HepG2 (cell line): ENCODE results near the gene CAMK4. TPM values are rescaled to one million over a fixed set of nuclear protein-coding genes. Genes with fewer than 3 reads are reported as not detected.

ENCODE experiments used
- ATAC-seq: fragments of 200-7000 bp; cut with Tn5 transposase; 3 replicates; pipeline ENCODE4 v1.9.1; 2020; ENCODE audit warnings: mild to moderate bottlenecking, moderate library complexity
- BruUV-seq: library from RNA; stranded (reverse); fragments of 400-500 nt; replicated peaks from 2 replicates; lab custom pipeline; 2021; lab: Mats Ljungman, UMichigan
- CTCF ChIA-PET: fragments of 300-600 bp; formaldehyde crosslinking; extraction: SDS; loops from one replicate; lab custom pipeline; 2021; ENCODE audit warnings: low total read pairs, inconsistent platforms, low intra/inter-chr PET ratio; lab: Yijun Ruan, JAX
- POLR2A ChIA-PET: fragments of 350-600 bp; sonication (Branson Sonifier 250); formaldehyde crosslinking; loops from one replicate; lab custom pipeline; 2020; ENCODE audit warnings: antibody characterized with exemption, inconsistent platforms; lab: Yijun Ruan, JAX
- DNase-seq: peaks from one replicate; pipeline ENCODE4 v3.0.0-alpha.2; 2015; ENCODE audit warnings: low spot score
- FAIRE-seq: peaks from 3 replicates; lab custom pipeline; 2011; peaks lifted over from hg19 to GRCh38; lab: Jason Lieb, UNC
- H2AFZ ChIP-seq: one replicate; pipeline ENCODE4 v1.6.1; 2011; ENCODE audit warnings: low read length, inconsistent platforms
- H3K27ac ChIP-seq: fragments of 300-600 bp; 3 replicates; pipeline ENCODE4 v1.8.0; 2011; ENCODE audit warnings: mixed run types, mild to moderate bottlenecking, mixed read lengths, low read length, inconsistent platforms; ENCODE audit not compliant: insufficient read depth; ENCODE audit errors: extremely low read length
- H3K27me3 ChIP-seq, 2 experiments: fragments of 200-600 bp in 1 of 2; 2 replicates in 1 of 2; 3 replicates in 1 of 2; pipeline versions ENCODE4 v1.6.0 to v1.8.0; 2011; ENCODE audit warnings: low read length in 2 of 2, mild to moderate bottlenecking in 2 of 2, moderate library complexity in 2 of 2, inconsistent platforms in 1 of 2; ENCODE audit not compliant: insufficient read depth in 2 of 2, control insufficient read depth in 1 of 2
- H3K36me3 ChIP-seq, 2 experiments: fragments of 200-600 bp in 1 of 2; replicated peaks in 1 of 2; 2 replicates in 1 of 2; 3 replicates in 1 of 2; pipeline versions ENCODE4 v1.5.1 to v1.8.0; 2011; ENCODE audit warnings: low read length in 2 of 2, inconsistent platforms in 1 of 2; ENCODE audit not compliant: insufficient read depth in 2 of 2, control insufficient read depth in 1 of 2
- H3K4me1 ChIP-seq: 2 replicates; pipeline ENCODE4 v1.5.1; 2012; ENCODE audit warnings: low read length, inconsistent platforms; ENCODE audit not compliant: insufficient read depth
- H3K4me2 ChIP-seq: 2 replicates; pipeline ENCODE4 v1.6.0; 2011; ENCODE audit warnings: low read depth, low read length, inconsistent platforms
- H3K4me3 ChIP-seq, 3 experiments: fragments of 200-600 bp in 1 of 3; sonication (generic), shearing (Covaris generic) in 1 of 3; replicated peaks in 1 of 3; 2 replicates each; pipeline ENCODE4 v1.5.1; 2011 to 2016; ENCODE audit warnings: low read length in 3 of 3, inconsistent platforms in 2 of 3, low read depth in 2 of 3, mild to moderate bottlenecking in 2 of 3, control low read depth in 1 of 3, mixed read lengths in 1 of 3; ENCODE audit not compliant: insufficient read depth in 1 of 3
- H3K79me2 ChIP-seq: one replicate; pipeline ENCODE4 v1.6.1; 2011; ENCODE audit warnings: low read length, inconsistent platforms; ENCODE audit not compliant: insufficient read depth
- H3K9ac ChIP-seq: 2 replicates; pipeline ENCODE4 v1.6.0; 2011; ENCODE audit warnings: mild to moderate bottlenecking, low read depth, low read length, inconsistent platforms; ENCODE audit not compliant: insufficient read depth
- H3K9me3 ChIP-seq: 2 replicates; pipeline ENCODE4 v1.5.1; 2012; ENCODE audit warnings: mild to moderate bottlenecking, low read length
- H4K20me1 ChIP-seq: 2 replicates; pipeline ENCODE4 v1.6.0; 2011; ENCODE audit warnings: inconsistent platforms, mild to moderate bottlenecking, low read length, moderate library complexity; ENCODE audit not compliant: insufficient read depth
- GATA4 ChIP-seq: sonication (generic); IDR thresholded peaks from 2 replicates; pipeline ENCODE4 v1.6.1; 2016; ENCODE audit warnings: antibody characterized with exemption, low read depth, borderline replicate concordance
- MBNL3 ChIP-seq: fragments of 250-450 bp; sonication (Bioruptor Pico); conservative IDR thresholded peaks from 2 replicates; pipeline ENCODE4 v1.8.0; 2022; ENCODE audit warnings: mild to moderate bottlenecking, inconsistent platforms
- MED13 ChIP-seq: sonication (generic); formaldehyde crosslinking; IDR thresholded peaks from 2 replicates; pipeline ENCODE4 v1.5.0; 2020; ENCODE audit warnings: missing genetic modification reagents
- PAX8 ChIP-seq: sonication (generic); formaldehyde crosslinking; IDR thresholded peaks from 2 replicates; pipeline ENCODE4 v1.8.0; 2022; ENCODE audit warnings: mild to moderate bottlenecking, missing genetic modification reagents, borderline replicate concordance
- RAD51 ChIP-seq: fragments of 450-650 bp; IDR thresholded peaks from 2 replicates; pipeline ENCODE4 v1.6.1; 2016; ENCODE audit warnings: borderline replicate concordance
- TCF12 ChIP-seq, 2 experiments: fragments of 450-650 bp in 1 of 2; sonication (generic) in 1 of 2; formaldehyde crosslinking in 1 of 2; IDR thresholded peaks; 2 replicates each; pipeline versions ENCODE4 v1.6.1 to v1.8.0; 2017 to 2022; ENCODE audit warnings: antibody characterized with exemption in 1 of 2, mild to moderate bottlenecking in 1 of 2, missing genetic modification reagents in 1 of 2, moderate library complexity in 1 of 2
- THAP11 ChIP-seq: IDR thresholded peaks from 2 replicates; pipeline ENCODE4 v1.6.1; 2016; ENCODE audit warnings: missing biosample characterization, missing genetic modification reagents
- THYN1 ChIP-seq: sonication (generic); formaldehyde crosslinking; IDR thresholded peaks from 2 replicates; pipeline ENCODE4 v1.8.1; 2023; ENCODE audit warnings: low read depth, mild to moderate bottlenecking, moderate library complexity, missing genetic modification reagents, borderline replicate concordance
- TMF1 ChIP-seq: sonication (generic); formaldehyde crosslinking; IDR thresholded peaks from 2 replicates; pipeline ENCODE4 v1.8.1; 2022; ENCODE audit warnings: low read depth, missing genetic modification reagents
- WIZ ChIP-seq: sonication (generic); formaldehyde crosslinking; IDR thresholded peaks from 2 replicates; pipeline ENCODE4 v1.5.1; 2020; ENCODE audit warnings: mild to moderate bottlenecking, missing genetic modification reagents
- ZNF235 ChIP-seq: sonication (generic); formaldehyde crosslinking; IDR thresholded peaks from 2 replicates; pipeline ENCODE4 v1.8.1; 2023; ENCODE audit warnings: mild to moderate bottlenecking, missing genetic modification reagents, borderline replicate concordance
- ZNF570 ChIP-seq: sonication (generic); formaldehyde crosslinking; IDR thresholded peaks from 2 replicates; pipeline ENCODE4 v1.4.0; 2020; ENCODE audit warnings: mild to moderate bottlenecking, missing genetic modification reagents, borderline replicate concordance
- WGBS: methylation state at CpG from one replicate; pipeline ENCODE4 v1.1.6; 2017; ENCODE audit warnings: low lambda C conversion rate; 5-methylcytosine and 5-hydroxymethylcytosine counted together
- in situ Hi-C: cut with HindIII; loops from 2 replicates; pipeline ENCODE4 v1.10.0; 2017; ENCODE audit warnings: low pct_unique_long_range_greater_than_20kb; ENCODE audit not compliant: extremely low pct_ligation_motif_present
- intact Hi-C: fragments of 100-400 bp; cut with micrococcal nuclease; formaldehyde crosslinking; loops from one replicate; pipeline ENCODE4 v1.10.0; 2022; ENCODE audit not compliant: unreplicated experiment
- polyA plus RNA-seq, 8 experiments: library from polyadenylated mRNA; depleted of rRNA in 3 of 8; stranded (reverse) in 7 of 8; unstranded in 1 of 8; fragments of >200 nt; fragmentation: Illumina TruSeq in 4 of 8; extraction: Trizol in 4 of 8; gene quantifications; 2 replicates each; pipeline versions ENCODE4 v1.2.1 to v1.2.3, GENCODE V29; 2011 to 2016; ENCODE audit warnings: low read depth in 4 of 8, missing spikeins in 1 of 8, mixed read lengths in 1 of 8; ENCODE audit not compliant: insufficient read depth in 1 of 8
- total RNA-seq, 5 experiments: library from RNA; depleted of rRNA; stranded (reverse); fragments of >200 nt; fragmentation: Illumina TruSeq; extraction: Trizol; gene quantifications; 2 replicates each; pipeline ENCODE4 v1.2.3, GENCODE V29; 2016; ENCODE audit warnings: low read depth in 1 of 5
- TF ChIP-seq, protein P1 (sequence below): sonication (generic); formaldehyde crosslinking; conservative IDR thresholded peaks from 2 replicates; pipeline ENCODE4 v1.4.0; 2020; ENCODE audit warnings: missing genetic modification reagents
- TF ChIP-seq, protein P2 (sequence below): sonication (generic); formaldehyde crosslinking; IDR thresholded peaks from 2 replicates; pipeline ENCODE4 v1.9.0; 2021; ENCODE audit warnings: missing genetic modification reagents, mild to moderate bottlenecking, borderline replicate concordance
- TF ChIP-seq, protein P3 (sequence below): sonication (generic); formaldehyde crosslinking; IDR thresholded peaks from 2 replicates; pipeline ENCODE4 v1.8.1; 2023; ENCODE audit warnings: mild to moderate bottlenecking, missing genetic modification reagents

CAMK4 gene
- total and polyA plus RNA-seq, 2 of the 13 experiments (the other 11 are each of a cell fraction or from before 2014, with no cell fraction given): not detected

GRCh38 chr5:111280282-111280951, 56.2 kb downstream of the CAMK4 start:
- DNase-seq (no peak), ATAC-seq (no peak), FAIRE-seq (no peak)
- Histone ChIP-seq H3K36me3 (no peaks in the 10 kb centered on the region), H3K4me1 (0 out of 2 replicates have a peak, but pooled peaks cover 4% of the 10 kb centered on the region), H3K9me3 (no peaks in the 10 kb centered on the region), H4K20me1 (no peaks in the 10 kb centered on the region), H3K4me3 (no peak overlapping the region), H3K9ac (no peak overlapping the region), H3K27ac (no peak overlapping the region), H3K79me2 (no peaks in the 10 kb centered on the region), H2AFZ (no peak overlapping the region), H3K4me2 (no peak overlapping the region), H3K27me3 (no peaks in the 10 kb centered on the region)
- in situ Hi-C loops (no loop called here), intact Hi-C loops (no loop called here)
- no TSS peak for BruUV-seq
- 37% methylated on average over 6 of the region's 6 CpGs for WGBS
- ChIA-PET CTCF (interaction anchor here (3.0 kb wide), 1 partner anchor 122 kb away, joined by 28 read pairs; no protein-coding TSS in a partner anchor), POLR2A (no interaction called here)
- TF ChIP-seq, protein P1, sequence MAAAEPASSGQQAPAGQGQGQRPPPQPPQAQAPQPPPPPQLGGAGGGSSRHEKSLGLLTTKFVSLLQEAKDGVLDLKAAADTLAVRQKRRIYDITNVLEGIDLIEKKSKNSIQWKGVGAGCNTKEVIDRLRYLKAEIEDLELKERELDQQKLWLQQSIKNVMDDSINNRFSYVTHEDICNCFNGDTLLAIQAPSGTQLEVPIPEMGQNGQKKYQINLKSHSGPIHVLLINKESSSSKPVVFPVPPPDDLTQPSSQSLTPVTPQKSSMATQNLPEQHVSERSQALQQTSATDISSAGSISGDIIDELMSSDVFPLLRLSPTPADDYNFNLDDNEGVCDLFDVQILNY (CRISPR knock-in tag): no peak
- TF ChIP-seq GATA4: no peak
- no peak for TF ChIP-seq THAP11 (CRISPR knock-in tag)
- TF ChIP-seq TCF12 (IDR thresholded peaks at IDR 0.05): no peak
- TF ChIP-seq TCF12 (CRISPR knock-in tag; IDR thresholded peaks at IDR 0.05): no peak
- TF ChIP-seq ZNF570 (CRISPR knock-in tag): no peak
- TF ChIP-seq, protein P2, sequence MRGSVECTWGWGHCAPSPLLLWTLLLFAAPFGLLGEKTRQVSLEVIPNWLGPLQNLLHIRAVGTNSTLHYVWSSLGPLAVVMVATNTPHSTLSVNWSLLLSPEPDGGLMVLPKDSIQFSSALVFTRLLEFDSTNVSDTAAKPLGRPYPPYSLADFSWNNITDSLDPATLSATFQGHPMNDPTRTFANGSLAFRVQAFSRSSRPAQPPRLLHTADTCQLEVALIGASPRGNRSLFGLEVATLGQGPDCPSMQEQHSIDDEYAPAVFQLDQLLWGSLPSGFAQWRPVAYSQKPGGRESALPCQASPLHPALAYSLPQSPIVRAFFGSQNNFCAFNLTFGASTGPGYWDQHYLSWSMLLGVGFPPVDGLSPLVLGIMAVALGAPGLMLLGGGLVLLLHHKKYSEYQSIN (CRISPR knock-in tag): no peak
- TF ChIP-seq THYN1 (CRISPR knock-in tag): no peak
- no peak for TF ChIP-seq RAD51
- TF ChIP-seq PAX8 (CRISPR knock-in tag): no peak
- no peak for TF ChIP-seq ZNF235
- TF ChIP-seq MED13 (CRISPR knock-in tag): no peak
- TF ChIP-seq TMF1: no peak
- TF ChIP-seq WIZ (CRISPR knock-in tag): no peak
- no peak for TF ChIP-seq MBNL3
- TF ChIP-seq, protein P3, sequence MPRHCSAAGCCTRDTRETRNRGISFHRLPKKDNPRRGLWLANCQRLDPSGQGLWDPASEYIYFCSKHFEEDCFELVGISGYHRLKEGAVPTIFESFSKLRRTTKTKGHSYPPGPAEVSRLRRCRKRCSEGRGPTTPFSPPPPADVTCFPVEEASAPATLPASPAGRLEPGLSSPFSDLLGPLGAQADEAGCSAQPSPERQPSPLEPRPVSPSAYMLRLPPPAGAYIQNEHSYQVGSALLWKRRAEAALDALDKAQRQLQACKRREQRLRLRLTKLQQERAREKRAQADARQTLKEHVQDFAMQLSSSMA: no peak
